HL-60/S4 treated with phorbol 12-myristate 13-acetate at 8.2 ng/mL for 4 days and 3 days (cell line): Measurements from ENCODE around the gene PORCN.

ENCODE experiments used
- in situ Hi-C: fragments of 300-500 bp; cut with MboI; formaldehyde crosslinking; loops from 2 replicates; pipeline ENCODE4 v1.15.0; 2022; ENCODE audit warnings: low sequenced_read_pairs

PORCN gene

DNA sequence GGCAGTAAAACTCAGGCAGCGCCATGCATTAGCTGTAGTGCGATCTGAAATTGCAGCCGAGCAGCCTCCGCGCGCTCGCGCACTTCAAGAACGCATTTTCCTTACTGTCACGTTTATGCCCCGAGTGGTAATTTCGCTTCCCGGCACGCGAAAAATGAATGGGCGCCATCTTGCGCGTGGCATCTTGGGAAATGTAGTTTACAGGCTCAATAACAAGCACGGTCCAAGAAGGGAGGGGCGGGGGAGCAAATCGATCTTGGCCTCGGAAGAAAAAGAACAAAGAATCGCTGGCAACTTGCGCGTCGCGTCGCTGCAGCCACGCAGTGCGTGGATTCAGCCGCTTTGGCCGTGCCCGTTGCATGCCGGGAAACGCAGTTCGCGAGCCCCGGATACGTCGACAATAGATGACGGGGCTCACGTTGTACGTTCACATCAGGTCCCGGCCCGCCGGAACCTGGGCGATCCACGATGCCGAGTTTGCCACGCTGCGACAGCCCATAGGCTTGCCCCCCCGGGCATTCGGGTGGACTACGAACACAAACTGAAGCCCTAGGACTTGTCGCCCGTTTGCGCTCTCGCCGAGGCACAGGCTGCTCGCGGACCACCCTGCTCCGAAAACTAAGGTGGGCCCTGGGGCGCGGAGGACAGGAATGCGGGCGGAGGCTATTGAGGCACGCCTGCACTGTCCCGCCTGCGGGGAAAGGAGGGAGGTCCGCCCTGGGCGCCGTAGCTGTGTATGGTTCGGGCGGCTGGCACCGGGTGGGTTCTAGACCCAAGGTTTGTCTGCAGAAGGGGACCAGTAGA is 32.8 kb upstream of the PORCN start, which contains the start of gene FTSJ1:
FTSJ1 (plus strand) TSS at position 426 of the 804 bp plus-strand sequence. CDS start 1,849 bp downstream, outside the sequence.
- in situ Hi-C loops, result no loop called here

- in situ Hi-C loops, result no loop called here
Measured at GRCh38 chrX:48476919-48477318, 31.9 kb upstream of the PORCN start.

DNA sequence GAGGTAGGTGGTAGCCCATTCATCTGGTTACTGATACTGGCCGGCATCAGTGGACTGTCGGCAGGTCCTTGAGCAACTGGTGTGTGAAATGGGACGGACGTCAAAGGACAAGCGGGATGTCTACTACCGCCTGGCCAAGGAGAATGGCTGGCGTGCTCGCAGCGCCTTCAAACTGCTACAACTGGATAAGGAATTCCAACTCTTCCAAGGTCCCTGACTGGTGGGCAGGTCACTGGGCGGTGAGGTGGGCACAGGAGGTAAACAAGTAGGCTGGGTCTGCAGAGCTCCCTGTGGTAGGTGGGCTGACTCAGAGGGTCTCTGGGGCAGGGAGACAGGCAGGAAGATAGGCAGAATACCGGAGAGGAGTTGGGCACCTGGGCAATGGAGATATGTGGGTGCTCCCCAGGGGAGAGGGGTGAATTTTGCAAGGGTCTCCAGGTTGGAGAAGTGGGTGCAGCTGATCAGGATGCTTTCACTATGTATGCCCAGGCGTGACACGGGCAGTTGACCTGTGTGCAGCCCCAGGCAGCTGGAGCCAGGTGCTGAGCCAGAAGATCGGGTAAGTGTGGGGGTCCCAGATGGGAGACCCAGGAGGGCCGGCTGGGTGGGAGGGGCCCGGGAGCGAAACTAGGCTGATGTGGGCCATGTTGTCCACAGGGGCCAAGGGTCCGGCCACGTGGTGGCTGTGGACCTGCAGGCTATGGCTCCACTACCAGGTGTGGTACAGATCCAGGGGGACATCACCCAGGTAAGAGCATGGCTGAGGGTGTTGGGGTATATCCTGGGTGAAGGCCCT is 30.6 kb upstream of the PORCN start:
- in situ Hi-C loops, result no loop called here

DNA sequence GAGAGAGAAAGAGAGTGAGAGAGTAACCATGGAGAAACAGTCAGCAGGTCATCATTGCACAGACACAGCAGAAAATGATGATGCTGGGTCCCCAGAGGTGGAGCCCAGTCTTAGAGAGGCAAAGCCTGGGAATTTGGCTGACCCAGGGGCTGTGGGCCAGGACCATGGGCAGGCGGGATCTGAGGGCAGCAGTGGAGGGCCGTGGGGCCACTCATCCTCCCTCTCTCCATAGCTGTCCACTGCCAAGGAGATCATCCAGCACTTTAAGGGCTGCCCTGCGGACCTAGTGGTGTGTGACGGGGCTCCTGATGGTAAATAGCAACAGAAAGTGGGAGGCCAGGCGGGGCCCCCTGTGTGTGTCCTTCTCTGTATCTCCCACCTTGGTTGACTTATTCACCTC is 30.0 kb upstream of the PORCN start:
- in situ Hi-C loops, result no loop called here

DNA sequence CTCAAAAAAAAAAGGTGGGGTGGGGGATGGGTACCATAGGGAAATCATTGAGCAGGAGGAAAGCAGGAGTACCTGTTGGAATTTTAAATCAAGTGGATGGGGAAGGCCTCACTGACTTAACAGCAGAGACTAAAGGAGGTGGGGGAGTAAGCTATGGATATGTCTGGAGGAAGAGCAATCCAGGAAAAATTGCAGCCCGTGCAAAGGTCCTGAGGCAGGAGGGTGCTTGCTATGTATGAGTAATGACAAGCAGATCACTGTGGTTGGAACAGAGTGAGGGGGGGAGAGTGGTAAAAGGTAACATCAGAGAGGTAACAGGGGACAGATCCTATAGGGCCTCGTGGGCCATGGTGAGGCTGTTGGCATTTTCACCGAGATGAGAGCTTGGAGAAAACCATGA is 28.6 kb upstream of the PORCN start:
- in situ Hi-C loops, result no loop called here

DNA sequence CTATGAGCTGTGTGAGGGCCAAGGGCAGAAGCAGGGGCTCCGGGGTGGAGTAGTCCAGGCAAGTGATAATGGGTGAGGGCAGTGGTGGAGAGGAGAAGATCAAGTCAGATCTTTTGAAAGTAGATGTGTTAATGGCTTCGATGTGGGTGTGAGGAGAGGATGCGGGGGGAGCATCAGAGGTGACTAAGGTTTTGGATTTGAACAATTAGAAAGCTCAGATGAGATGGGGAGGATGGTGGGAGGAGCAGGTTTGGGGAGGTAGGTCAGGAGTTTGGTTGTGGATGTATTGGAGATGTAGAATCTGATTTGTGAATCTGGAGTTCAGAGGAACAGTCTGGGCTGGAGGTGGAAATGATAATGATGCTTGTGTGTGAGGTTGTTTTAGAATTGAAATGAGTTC is 28.2 kb upstream of the PORCN start:
- in situ Hi-C loops, result no loop called here

- in situ Hi-C loops, result no loop called here
Measured at GRCh38 chrX:48482526-48482925, 26.3 kb upstream of the PORCN start.

GRCh38 chrX:48487362-48487798 is 21.4 kb upstream of the PORCN start:
- in situ Hi-C loops, result no loop called here

DNA sequence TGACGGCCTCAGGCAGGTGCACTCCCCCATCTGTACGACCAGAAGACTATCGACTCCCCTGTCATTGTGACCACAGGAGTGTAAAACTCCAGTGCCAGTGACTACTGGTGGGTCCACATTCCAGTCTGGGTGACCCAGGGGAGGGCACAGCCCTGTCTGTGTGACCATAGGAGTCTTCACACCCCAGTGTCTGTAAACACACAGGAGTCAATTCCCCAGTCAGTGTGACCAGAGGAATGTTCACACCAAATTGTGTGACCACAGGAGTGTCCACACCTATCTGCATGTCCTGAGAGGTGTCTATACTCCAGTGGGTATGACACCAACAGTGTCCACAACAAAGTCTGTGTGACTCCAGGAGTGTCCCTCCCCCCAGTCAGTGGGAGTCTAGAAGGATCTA is 20.8 kb upstream of the PORCN start:
- in situ Hi-C loops, result no loop called here

- in situ Hi-C loops, result no loop called here
Measured at GRCh38 chrX:48489296-48489695, 19.5 kb upstream of the PORCN start.

- in situ Hi-C loops, result no loop called here
Measured at GRCh38 chrX:48489892-48490291, 18.9 kb upstream of the PORCN start.

GRCh38 chrX:48490661-48491060 is 18.1 kb upstream of the PORCN start:
- in situ Hi-C loops, result no loop called here

- in situ Hi-C loops, result no loop called here
Measured at GRCh38 chrX:48491809-48492208, 17.0 kb upstream of the PORCN start.

DNA sequence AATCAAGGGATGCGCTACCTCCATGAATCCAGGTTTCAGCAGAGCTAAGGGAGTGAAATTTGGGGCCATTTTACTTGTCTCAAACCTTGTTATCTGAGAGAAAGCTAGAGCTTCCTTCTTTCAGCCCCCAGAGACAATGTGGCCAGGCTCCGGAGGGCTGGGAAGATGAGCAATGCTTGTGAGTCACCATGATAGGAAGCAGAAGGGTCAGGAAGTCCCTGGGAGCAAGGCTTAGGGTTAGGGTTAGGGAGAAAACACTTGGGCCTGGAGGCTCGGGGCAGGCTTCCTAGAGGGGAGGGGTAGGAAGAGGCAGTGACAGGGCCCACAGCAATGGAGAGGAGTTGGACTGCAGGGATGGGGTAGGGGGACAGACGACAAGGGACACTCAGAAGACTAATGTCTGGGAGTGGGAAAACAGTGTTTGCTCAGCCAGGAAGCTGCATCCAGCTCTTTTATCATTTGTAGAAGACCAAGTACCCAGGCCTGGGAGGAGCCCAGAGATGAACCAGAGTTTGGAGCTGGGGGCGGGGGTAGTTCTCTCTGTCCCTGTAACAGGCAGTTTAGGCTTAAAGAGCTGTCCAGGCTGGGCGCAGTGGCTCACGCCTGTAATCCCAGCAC is 16.4 kb upstream of the PORCN start:
- in situ Hi-C loops, result no loop called here

GRCh38 chrX:48493890-48494364 is 14.9 kb upstream of the PORCN start:
- in situ Hi-C loops, result no loop called here

- in situ Hi-C loops, result no loop called here
Measured at GRCh38 chrX:48496660-48497059, 12.1 kb upstream of the PORCN start.

- in situ Hi-C loops, result no loop called here
Measured at GRCh38 chrX:48497871-48498270, 10.9 kb upstream of the PORCN start.

- in situ Hi-C loops, result no loop called here
Measured at GRCh38 chrX:48498374-48498809, 10.4 kb upstream of the PORCN start.

DNA sequence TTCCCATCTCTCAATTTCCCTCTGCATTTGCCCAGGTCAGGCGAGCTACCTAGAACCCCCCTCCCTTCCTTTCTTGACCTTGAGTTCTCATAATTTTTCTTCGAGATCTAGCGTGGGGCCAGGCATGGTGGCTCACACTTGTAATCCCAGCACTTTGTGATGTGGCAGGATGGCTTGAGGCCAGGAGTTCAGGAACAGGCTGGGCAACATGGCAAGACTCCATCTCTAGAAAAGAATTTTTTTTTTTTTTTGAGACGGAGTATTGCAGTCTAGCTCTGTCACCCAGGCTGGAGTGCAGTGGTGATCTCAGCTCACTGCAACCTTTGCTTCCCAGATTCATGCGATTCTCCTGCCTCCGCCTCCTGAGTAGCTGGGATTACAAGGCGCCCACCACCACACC is 4.5 kb upstream of the PORCN start:
- in situ Hi-C loops, result no loop called here

DNA sequence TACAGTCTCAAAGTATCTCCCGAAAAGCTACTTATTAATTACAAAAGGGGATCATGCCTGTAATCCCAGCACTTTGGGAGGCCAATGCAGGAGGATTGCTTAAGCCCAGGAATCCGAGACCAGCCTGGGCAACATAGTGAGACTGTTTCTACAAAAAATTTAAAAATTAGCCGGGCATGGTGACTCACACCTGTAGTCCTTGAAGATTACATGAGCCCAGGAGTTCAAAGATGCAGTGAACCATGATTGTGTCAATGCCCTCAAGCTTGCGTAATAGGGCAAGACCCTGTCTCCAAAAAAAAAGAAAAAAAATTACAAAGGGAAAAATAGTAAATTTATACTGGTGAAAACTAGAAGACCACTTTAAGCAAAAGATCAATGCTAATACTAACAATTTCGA is 3.3 kb upstream of the PORCN start:
- in situ Hi-C loops, result no loop called here

- in situ Hi-C loops, result no loop called here
Measured at GRCh38 chrX:48507246-48507645, 1.5 kb upstream of the PORCN start.

DNA sequence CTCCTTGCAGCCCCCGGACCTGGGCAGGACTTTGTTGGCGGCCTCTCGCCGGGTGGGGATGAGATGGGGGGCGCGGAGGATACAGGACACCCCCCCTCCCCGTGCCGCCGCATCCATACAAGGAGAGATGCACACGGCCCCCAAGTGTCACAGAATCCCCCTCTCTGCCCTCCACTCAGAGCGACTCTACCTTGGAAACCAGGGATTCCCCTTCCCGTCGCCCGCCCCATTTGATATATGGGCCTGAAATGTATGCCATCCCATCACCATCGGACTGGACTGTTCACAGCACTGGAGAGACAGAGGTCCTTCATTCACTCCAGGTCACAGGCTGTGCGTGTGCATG is 426 bp downstream of the PORCN start:
- in situ Hi-C loops, result no loop called here
